Testis (tissue), 3 donors: Measurements from ENCODE around the gene MIER1. TPM values are rescaled to one million over a fixed set of nuclear protein-coding genes. Genes with fewer than 3 reads are reported as not detected.

Source experiments
- DNase-seq: peaks from one replicate; pipeline ENCODE4 v3.0.0-alpha.2; 2019
- H3K27ac ChIP-seq, 2 donors: fragments of 200-600 bp; sonication (generic); one replicate each; pipeline ENCODE4 v1.5.1; 2019
- H3K27me3 ChIP-seq: fragments of 200-600 bp; sonication (generic); one replicate; pipeline ENCODE4 v1.5.1; 2019
- H3K36me3 ChIP-seq: fragments of 200-600 bp; sonication (generic); one replicate; pipeline ENCODE4 v1.5.1; 2017; ENCODE audit warnings: low read depth; ENCODE audit errors: missing control alignments
- H3K4me1 ChIP-seq: fragments of 200-600 bp; sonication (generic); one replicate; pipeline ENCODE4 v1.5.1; 2019
- H3K4me3 ChIP-seq, 2 donors: fragments of 200-600 bp; sonication (generic); one replicate each; pipeline ENCODE4 v1.5.1; 2017 to 2019
- H3K9me3 ChIP-seq: fragments of 200-600 bp; sonication (generic); one replicate; pipeline ENCODE4 v1.5.1; 2017
- POLR2A ChIP-seq: fragments of 450-650 bp; IDR thresholded peaks from one replicate; pipeline ENCODE4 v1.6.1; 2017; ENCODE audit warnings: antibody characterized with exemption, mild to moderate bottlenecking, moderate library complexity
- whole genome bisulfite sequencing, 2 donors: methylation state at CpG; one replicate each; pipeline ENCODE4 v1.1.5; 2018; 5-methylcytosine and 5-hydroxymethylcytosine counted together
- intact Hi-C: fragments of 100-400 bp; cut with DNase I; formaldehyde crosslinking; loops from one replicate; pipeline ENCODE4 v1.15.1; 2023; ENCODE audit warnings: low total_unique reads
- polyA plus RNA-seq: library from polyadenylated mRNA; stranded (reverse); fragments of 350-450 nt; fragmentation: Illumina TruSeq; extraction: RNeasy Lipid Tissue Mini Kit (QIAGEN cat#74804); gene quantifications from one replicate; pipeline ENCODE4 v1.2.3, GENCODE V29; 2014; ENCODE audit warnings: low read depth, low replicate concordance; ENCODE audit not compliant: insufficient read depth
- total RNA-seq, 2 donors: library from RNA; depleted of rRNA; stranded (reverse); fragments of >200 nt; gene quantifications; one replicate each; pipeline ENCODE4 v1.2.3, GENCODE V29; 2016
- TF ChIP-seq, protein P1 (sequence below), 3 experiments: fragments of 450-650 bp in 2 of 3; fragments of 200-600 bp in 1 of 3; sonication (generic) in 1 of 3; IDR thresholded peaks; one replicate each; pipeline ENCODE4 v1.5.1; 2016 to 2019; ENCODE audit warnings: antibody characterized with exemption in 3 of 3, mild to moderate bottlenecking in 2 of 3, moderate library complexity in 1 of 3

Gene MIER1
- total and polyA plus RNA-seq, 3 donors from 2014 or later: 28.8 to 60.8 (median 53.8) TPM

GRCh38 chr1:66982561-66983260 lies 57.9 kb downstream of the MIER1 start:
- no peaks in the 10 kb centered on the region for H3K4me1 ChIP-seq
- H3K36me3 ChIP-seq: no peaks in the 10 kb centered on the region
- TF ChIP-seq, protein P1, sequence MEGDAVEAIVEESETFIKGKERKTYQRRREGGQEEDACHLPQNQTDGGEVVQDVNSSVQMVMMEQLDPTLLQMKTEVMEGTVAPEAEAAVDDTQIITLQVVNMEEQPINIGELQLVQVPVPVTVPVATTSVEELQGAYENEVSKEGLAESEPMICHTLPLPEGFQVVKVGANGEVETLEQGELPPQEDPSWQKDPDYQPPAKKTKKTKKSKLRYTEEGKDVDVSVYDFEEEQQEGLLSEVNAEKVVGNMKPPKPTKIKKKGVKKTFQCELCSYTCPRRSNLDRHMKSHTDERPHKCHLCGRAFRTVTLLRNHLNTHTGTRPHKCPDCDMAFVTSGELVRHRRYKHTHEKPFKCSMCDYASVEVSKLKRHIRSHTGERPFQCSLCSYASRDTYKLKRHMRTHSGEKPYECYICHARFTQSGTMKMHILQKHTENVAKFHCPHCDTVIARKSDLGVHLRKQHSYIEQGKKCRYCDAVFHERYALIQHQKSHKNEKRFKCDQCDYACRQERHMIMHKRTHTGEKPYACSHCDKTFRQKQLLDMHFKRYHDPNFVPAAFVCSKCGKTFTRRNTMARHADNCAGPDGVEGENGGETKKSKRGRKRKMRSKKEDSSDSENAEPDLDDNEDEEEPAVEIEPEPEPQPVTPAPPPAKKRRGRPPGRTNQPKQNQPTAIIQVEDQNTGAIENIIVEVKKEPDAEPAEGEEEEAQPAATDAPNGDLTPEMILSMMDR (IDR thresholded peaks at IDR 0.05): no peak
- TF ChIP-seq POLR2A: no peak
- no peak for DNase-seq
- WGBS, 2 donors: 77 to 82% methylated on average over 4 of the region's 4 CpGs
- no peaks in the 10 kb centered on the region for H3K9me3 ChIP-seq
- no peaks in the 10 kb centered on the region for H3K27me3 ChIP-seq
- no peak overlapping the region for H3K4me3 ChIP-seq
- peak overlapping the region in 1 of 2 donors; percentile 21 for H3K27ac ChIP-seq
- intact Hi-C loops: no loop called here

GRCh38 chr1:66984491-66984890 lies 59.7 kb downstream of the MIER1 start:
- TF ChIP-seq POLR2A: no peak
- TF ChIP-seq, protein P1 (IDR thresholded peaks at IDR 0.05): no peak
- no peaks in the 10 kb centered on the region for H3K36me3 ChIP-seq
- no peaks in the 10 kb centered on the region for H3K9me3 ChIP-seq
- WGBS, 2 donors: 98 to 100% methylated on average over 1 of the region's 1 CpG
- intact Hi-C loops: no loop called here
- H3K4me1 ChIP-seq: no peaks in the 10 kb centered on the region
- H3K4me3 ChIP-seq: no peak overlapping the region
- no peak overlapping the region for H3K27ac ChIP-seq
- H3K27me3 ChIP-seq: no peaks in the 10 kb centered on the region
- no peak for DNase-seq

DNA sequence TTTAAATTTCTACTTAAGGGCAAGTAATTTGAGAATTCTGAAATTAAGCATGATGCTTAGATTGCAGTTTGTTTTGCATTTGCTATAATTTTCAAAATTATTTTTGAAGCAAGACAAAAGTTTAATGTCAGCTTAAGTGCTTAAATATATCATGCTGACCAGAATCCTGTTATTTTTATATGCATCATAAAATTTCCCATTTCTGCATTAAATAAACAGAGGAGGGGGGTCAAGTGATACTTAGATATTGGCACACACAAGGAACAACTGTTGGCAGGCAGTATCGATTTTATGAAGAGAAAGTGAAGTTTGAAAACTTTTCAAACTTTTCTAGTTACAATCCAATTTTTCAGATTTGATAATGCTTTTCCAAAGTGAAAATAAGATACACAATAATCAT lies 61.0 kb downstream of the MIER1 start:
- Histone ChIP-seq H3K27me3 (no peaks in the 10 kb centered on the region), H3K36me3 (no peaks in the 10 kb centered on the region)
- intact Hi-C loops: no loop called here

DNA sequence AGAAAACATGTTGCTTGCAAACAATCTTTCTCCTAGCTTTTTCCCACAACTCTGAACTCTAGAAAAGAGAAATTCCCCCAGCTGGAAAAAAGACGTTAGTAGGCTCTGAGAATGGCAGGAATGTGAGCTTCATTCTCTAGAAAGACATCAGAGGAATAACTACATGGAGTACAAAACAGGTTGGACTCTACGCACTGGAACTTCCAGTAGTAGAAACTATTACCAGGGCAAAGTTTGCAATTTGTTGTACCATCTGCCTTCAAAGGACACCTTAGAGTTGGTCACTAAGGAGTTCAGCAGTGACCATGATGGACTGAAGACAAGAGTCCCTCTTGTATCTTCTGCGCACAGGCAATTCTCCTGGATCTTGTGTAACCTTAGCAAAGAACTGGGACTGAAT lies 68.3 kb downstream of the MIER1 start:
- Histone ChIP-seq H3K9me3 (no peaks in the 10 kb centered on the region), H3K4me1 (no peaks in the 10 kb centered on the region), H3K4me3 (no peak overlapping the region), H3K27me3 (no peaks in the 10 kb centered on the region), H3K36me3 (no peaks in the 10 kb centered on the region), H3K27ac (no peak overlapping the region)
- intact Hi-C loops: no loop called here
- TF ChIP-seq, protein P1 (IDR thresholded peaks at IDR 0.05): no peak
- TF ChIP-seq POLR2A: no peak
- 86 to 89% methylated on average over 3 of the region's 3 CpGs for WGBS, 2 donors
- no peak for DNase-seq

More for the DNA sequence above, 61.0 kb downstream of the MIER1 start:
- Histone ChIP-seq H3K4me3 (no peak overlapping the region), H3K9me3 (no peaks in the 10 kb centered on the region), H3K27ac (no peak overlapping the region), H3K4me1 (no peaks in the 10 kb centered on the region)
- no peak for DNase-seq
- TF ChIP-seq, protein P1 (IDR thresholded peaks at IDR 0.05): no peak
- no peak for TF ChIP-seq POLR2A
- 20 to 33% methylated on average over 1 of the region's 1 CpG for WGBS, 2 donors
